Upper lobe of right lung (tissue), 1 donor: Measurements from ENCODE around the gene ABCC3. TPM values are rescaled to one million over a fixed set of nuclear protein-coding genes. Genes with fewer than 3 reads are reported as not detected.

Source experiments
- ATAC-seq: fragments of 200-7000 bp; cut with Tn5 transposase; one replicate; pipeline ENCODE4 v1.9.1; 2020; ENCODE audit warnings: mild to moderate bottlenecking, moderate library complexity
- DNase-seq: peaks from one replicate; pipeline ENCODE4 v3.0.0-alpha.2; 2020
- H3K27ac ChIP-seq: fragments of 200-600 bp; one replicate; pipeline ENCODE4 v1.8.0; 2022
- H3K27me3 ChIP-seq: fragments of 200-600 bp; one replicate; pipeline ENCODE4 v1.8.0; 2022; ENCODE audit warnings: mild to moderate bottlenecking
- H3K36me3 ChIP-seq: fragments of 200-600 bp; one replicate; pipeline ENCODE4 v1.8.0; 2022
- H3K4me1 ChIP-seq: fragments of 200-600 bp; one replicate; pipeline ENCODE4 v1.8.0; 2022
- H3K4me3 ChIP-seq: fragments of 200-600 bp; one replicate; pipeline ENCODE4 v1.8.0; 2022; ENCODE audit warnings: mild to moderate bottlenecking
- H3K9me3 ChIP-seq: fragments of 200-600 bp; one replicate; pipeline ENCODE4 v1.8.0; 2022
- intact Hi-C: fragments of 100-400 bp; cut with DNase I; formaldehyde crosslinking; loops from one replicate; pipeline ENCODE4 v1.11.0; 2022
- total RNA-seq: library from RNA; stranded (reverse); fragmentation: NEBNext Ultra II Directional; extraction: Animal tissue kit (Norgen Biotek cat#: 25700); gene quantifications from one replicate; pipeline ENCODE4 v1.2.1, GENCODE V29; 2021
- TF ChIP-seq, protein P1 (sequence below): fragments of 200-600 bp; IDR thresholded peaks from one replicate; pipeline ENCODE4 v1.8.0; 2022; ENCODE audit warnings: antibody characterized with exemption
- donor health status: DM: no; HTN: yes; CAD: no; lungs with severe emphysema.

Gene ABCC3
- total RNA-seq, 1 donor from 2014 or later = 65.4 TPM

DNA sequence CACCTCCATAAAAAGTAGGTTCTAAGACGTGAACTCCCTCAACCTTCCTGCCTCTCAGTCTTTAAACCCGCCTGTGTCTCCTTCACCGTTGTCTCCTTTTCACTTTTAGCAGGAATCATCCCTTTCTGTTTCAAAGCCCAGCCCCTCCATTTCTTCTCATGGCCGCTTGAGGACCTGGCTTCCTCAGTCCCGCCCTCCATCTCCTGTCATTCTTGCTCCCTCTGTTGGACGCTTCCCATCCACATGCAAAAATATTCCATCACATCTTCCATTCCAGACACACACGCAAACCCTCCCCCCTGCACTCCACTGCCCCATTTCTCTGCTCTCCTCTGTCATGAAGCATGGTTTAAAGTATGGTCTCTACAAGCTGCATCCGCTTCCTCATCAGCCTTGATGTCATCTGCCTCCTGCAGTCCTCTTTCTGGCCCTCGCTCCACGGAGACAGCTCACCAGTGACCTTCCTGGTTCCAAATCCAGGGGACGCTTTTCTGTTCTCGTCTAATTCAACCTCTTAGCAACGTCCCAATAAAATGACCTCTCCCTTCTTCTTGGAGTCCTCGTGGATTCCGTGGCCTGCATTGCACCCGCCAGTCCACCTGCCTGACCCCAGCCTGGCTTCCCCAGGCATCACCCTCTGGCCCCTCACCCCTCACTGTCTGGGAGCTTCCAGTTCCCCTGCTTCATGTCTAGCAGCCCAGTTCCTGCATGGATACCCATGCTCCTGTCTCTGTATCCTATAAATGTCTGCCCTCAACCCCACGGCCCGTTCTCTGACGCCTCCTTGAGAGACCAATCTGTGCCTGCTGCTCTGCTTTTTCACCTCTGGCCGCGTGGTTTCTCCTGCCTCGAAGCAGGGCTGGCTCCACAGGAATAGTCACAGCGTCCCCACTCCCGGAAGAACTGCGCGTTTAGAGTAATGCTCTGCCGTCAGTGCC, 46.9 kb downstream of the ABCC3 start:
- peak; percentile 47 for DNase-seq
- Histone ChIP-seq H3K4me3 (no peak overlapping the region), H3K27me3 (no peaks in the 10 kb centered on the region), H3K9me3 (no peaks in the 10 kb centered on the region), H3K27ac (no peak overlapping the region), H3K36me3 (no peaks in the 10 kb centered on the region), H3K4me1 (peaks cover 7% of the 10 kb centered on the region)
- TF ChIP-seq, protein P1, sequence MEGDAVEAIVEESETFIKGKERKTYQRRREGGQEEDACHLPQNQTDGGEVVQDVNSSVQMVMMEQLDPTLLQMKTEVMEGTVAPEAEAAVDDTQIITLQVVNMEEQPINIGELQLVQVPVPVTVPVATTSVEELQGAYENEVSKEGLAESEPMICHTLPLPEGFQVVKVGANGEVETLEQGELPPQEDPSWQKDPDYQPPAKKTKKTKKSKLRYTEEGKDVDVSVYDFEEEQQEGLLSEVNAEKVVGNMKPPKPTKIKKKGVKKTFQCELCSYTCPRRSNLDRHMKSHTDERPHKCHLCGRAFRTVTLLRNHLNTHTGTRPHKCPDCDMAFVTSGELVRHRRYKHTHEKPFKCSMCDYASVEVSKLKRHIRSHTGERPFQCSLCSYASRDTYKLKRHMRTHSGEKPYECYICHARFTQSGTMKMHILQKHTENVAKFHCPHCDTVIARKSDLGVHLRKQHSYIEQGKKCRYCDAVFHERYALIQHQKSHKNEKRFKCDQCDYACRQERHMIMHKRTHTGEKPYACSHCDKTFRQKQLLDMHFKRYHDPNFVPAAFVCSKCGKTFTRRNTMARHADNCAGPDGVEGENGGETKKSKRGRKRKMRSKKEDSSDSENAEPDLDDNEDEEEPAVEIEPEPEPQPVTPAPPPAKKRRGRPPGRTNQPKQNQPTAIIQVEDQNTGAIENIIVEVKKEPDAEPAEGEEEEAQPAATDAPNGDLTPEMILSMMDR = peak; percentile 55
- intact Hi-C loops = loop anchor here (10.0 kb wide), 1 partner anchor 137 kb away; the partner anchor contains the start of gene SPATA20
- peak; percentile 67 for ATAC-seq

DNA sequence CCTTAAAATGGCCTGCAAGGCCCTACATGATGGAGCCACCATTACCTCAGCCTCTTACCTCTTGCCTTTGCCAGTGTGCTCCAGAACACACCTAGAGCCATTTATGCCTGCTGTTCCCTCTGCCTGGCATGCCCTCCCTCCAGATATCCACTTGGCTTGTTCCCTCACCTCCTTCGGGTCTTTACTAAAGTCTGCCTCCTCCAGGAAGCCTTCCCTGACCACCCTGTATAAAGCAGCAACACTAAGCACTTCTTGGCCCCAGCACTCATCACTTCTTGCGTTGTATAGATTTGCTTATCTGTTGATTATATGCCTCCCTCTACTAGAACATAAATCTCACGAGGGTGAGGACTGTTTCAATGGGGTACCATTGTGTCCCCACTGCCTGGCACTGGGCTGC, 47.8 kb downstream of the ABCC3 start:
- TF ChIP-seq, protein P1 = no peak
- Histone ChIP-seq H3K27me3 (no peaks in the 10 kb centered on the region), H3K4me3 (no peak overlapping the region), H3K27ac (no peak overlapping the region), H3K9me3 (no peaks in the 10 kb centered on the region), H3K36me3 (no peaks in the 10 kb centered on the region), H3K4me1 (peaks cover 15% of the 10 kb centered on the region)
- intact Hi-C loops = loop anchor here (10.0 kb wide), 1 partner anchor 138 kb away; the partner anchor contains the start of gene SPATA20
- ATAC-seq = no peak
- no peak for DNase-seq

DNA sequence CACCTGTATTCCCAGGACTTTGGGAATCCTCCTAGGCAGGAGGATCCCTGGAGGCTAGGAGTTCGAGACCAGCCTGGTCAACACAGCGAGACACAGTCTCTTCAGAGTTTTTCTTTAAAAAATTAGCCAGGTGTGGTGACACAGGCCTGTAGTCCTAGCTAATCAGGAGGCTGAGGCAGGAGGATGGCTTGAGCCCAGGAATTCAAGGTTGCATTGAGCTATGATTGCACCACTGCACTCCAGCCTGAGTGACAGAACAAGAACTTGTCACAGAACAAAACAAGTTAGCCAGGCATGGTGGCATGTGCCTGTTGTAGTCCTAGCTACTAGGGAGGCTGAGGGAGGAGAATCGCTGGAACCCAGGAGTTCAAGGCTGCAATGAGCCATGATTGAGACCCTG, 48.3 kb downstream of the ABCC3 start:
- ATAC-seq (no peak), DNase-seq (peak; percentile 9)
- Histone ChIP-seq H3K4me3 (no peak overlapping the region), H3K36me3 (no peaks in the 10 kb centered on the region), H3K9me3 (no peaks in the 10 kb centered on the region), H3K27ac (no peak overlapping the region), H3K27me3 (no peaks in the 10 kb centered on the region), H3K4me1 (peaks cover 15% of the 10 kb centered on the region)
- TF ChIP-seq, protein P1 = no peak
- intact Hi-C loops = loop anchor here (10.0 kb wide), 1 partner anchor 138 kb away; the partner anchor contains the start of gene SPATA20

DNA sequence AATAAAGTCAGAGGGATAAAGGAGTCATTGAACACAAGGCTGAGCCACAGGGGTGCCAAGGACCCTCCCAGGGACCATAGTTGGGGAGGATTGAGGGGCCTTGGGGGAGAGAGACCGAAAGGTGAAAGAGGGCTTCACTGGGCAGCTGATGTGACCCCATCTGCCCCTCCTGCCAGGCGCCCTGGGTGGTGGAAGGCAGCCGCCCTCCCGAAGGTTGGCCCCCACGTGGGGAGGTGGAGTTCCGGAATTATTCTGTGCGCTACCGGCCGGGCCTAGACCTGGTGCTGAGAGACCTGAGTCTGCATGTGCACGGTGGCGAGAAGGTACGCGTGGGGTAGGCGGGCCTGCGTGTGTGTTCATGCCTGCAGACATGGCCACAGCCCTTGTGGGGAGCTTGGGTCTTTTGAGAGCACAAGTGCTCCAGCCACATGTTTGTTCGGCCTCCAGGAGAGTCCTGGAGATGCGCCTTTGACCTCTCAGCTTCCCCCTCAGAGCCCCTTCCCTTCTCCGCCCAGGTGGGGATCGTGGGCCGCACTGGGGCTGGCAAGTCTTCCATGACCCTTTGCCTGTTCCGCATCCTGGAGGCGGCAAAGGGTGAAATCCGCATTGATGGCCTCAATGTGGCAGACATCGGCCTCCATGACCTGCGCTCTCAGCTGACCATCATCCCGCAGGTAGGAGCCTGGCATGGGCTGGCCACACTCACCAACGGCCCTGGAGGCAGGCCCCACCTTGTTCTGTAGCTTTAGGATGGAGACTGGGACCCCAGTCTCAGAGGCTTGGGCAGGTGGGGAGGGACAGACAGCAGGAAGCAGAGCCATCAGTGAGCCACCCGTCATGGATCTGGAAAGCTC, 49.0 kb downstream of the ABCC3 start:
- H3K27ac ChIP-seq = no peak overlapping the region
- ATAC-seq = no peak
- H3K4me3 ChIP-seq = no peak overlapping the region
- no peaks in the 10 kb centered on the region for H3K9me3 ChIP-seq
- TF ChIP-seq, protein P1 = no peak
- H3K36me3 ChIP-seq = no peaks in the 10 kb centered on the region
- intact Hi-C loops = loop anchor here (10.0 kb wide), 1 partner anchor 139 kb away; the partner anchor contains the start of gene SPATA20
- no peaks in the 10 kb centered on the region for H3K27me3 ChIP-seq
- peaks cover 15% of the 10 kb centered on the region for H3K4me1 ChIP-seq
- peak; percentile 58 for DNase-seq

DNA sequence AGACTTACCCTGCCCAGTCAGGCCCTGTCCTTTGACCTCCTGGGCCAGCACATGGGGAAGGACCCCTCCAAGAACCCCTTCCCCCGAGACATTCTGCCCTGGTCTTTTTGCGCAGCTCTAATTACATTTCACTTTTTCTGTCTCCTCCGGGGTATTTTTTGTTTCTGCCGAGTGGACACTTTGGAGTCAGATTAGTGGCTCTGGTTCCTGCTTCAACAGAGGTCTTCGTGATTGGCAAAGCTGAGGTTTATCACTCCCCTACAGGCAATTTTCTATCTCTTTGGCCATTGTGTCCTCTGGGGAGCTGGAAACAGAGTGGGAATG, 49.6 kb downstream of the ABCC3 start:
- no peak overlapping the region for H3K4me3 ChIP-seq
- intact Hi-C loops = loop anchor here (10.0 kb wide), 1 partner anchor 139 kb away; the partner anchor contains the start of gene SPATA20
- no peak for ATAC-seq
- no peaks in the 10 kb centered on the region for H3K9me3 ChIP-seq
- no peak overlapping the region for H3K27ac ChIP-seq
- no peaks in the 10 kb centered on the region for H3K27me3 ChIP-seq
- no peaks in the 10 kb centered on the region for H3K36me3 ChIP-seq
- TF ChIP-seq, protein P1 = no peak
- H3K4me1 ChIP-seq = peaks cover 19% of the 10 kb centered on the region
- DNase-seq = no peak
